Stimulated activated CD8-positive, alpha-beta memory T cell treated with anti-CD3 and anti-CD28 coated beads, Interleukin-15, amount 100 ng/mL, for 24 hours (primary cell): ENCODE results near the gene GNGT1.
"Not testable (repeated sequence)": the region's sequence is repeated elsewhere in the genome, so short reads cannot be mapped to it uniquely, and the experiment has no call there.

ENCODE experiments used
- DNase-seq: peaks from one replicate; pipeline ENCODE4 v3.0.0-alpha.2; 2020; ENCODE audit warnings: low read depth

The GNGT1 gene

DNA sequence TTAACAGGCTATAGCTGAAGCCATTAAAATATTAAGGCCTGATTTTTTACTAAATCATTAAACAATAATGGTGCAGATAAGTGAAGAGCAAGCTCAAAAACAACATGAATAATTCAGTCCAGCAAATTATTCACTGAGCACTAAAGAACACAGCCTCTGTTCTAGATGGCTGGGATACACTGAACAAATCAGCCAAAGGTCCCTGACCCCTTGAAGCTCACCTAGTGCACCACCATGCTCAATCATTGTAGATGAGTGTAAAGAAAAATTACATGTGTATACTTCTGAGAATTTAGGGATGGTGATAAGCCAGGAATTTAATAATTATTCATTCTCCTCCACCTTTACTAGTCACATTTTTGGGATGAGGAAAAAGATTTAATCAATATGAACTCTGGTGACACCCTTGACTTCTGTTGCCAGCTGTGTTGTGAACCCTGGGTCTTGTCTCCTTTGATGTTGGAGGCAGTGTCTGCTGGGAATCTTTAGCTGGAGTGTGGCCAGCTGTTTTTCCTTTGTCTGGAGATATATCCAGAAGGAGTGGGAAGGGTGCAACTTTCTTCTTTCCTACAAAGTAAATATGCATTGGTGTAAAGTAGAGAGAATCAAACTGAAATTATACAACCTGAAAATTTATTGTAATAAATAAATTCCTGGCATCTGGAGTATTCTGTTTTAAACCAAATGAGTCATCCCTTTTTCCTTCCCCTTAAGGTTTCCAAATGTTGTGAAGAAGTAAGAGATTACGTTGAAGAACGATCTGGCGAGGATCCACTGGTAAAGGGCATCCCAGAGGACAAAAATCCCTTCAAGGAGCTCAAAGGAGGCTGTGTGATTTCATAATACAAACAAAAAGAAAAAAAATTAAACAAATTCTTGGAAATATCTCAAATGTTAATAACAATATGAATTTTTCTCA, 4.0 kb downstream of the GNGT1 start:
- no peak for DNase-seq

DNA sequence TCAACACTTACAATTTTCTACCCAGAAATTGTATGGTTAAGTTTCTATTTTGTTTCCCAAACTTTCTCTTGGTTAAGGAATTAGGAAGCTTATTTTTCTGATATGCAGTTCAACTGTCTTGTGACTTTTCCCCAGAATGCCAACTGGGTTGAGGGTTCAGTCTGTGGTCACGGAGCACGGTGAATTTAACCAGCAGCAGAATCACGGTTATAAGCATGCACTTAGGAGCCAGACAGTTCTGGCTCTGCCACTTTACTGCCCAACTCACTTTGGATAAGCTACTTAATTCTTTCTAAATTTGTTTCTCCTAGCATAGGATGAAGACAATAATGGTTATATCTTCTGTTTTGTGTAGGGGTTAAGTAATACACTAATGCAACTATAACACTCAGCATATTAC, 4.9 kb downstream of the GNGT1 start:
- DNase-seq = not testable (repeated sequence)

DNA sequence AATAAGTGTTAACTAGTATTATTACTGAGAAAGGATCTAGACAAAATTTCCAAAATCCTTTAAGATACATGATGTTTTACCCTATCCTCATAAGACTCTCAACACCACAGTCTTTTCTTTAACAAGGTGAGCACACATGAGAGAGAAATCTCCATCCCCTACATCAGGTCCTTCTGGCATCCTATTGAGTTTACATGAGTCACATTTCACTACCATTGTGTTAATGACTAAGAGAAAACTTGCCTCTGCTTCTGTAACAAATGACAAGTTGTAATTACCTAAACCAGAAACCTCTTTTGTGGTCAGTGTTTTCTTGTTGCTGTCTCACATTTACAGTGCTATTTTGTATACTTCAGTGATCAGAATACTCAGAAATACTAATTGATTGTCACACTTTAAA, 5.3 kb downstream of the GNGT1 start:
- DNase-seq = not testable (repeated sequence)

DNA sequence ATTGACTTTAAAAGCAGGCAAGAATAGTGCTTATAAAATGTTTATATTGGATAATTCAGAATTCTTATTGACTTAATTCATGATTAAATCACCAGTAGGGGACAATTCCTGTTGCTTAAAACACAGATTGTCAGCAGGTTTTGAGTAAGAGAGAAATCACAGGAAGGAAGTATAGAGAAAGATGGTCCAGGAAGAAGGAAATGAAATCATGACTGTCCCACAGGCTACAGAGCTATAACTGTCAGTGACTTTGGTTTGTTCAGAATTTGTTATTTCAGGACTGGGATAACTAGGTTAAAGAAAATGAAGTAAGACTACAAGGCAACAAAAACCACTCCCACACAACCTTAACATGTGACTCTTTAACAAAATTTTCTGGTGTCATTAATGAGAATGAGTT, 6.8 kb downstream of the GNGT1 start:
- DNase-seq = no peak

DNA sequence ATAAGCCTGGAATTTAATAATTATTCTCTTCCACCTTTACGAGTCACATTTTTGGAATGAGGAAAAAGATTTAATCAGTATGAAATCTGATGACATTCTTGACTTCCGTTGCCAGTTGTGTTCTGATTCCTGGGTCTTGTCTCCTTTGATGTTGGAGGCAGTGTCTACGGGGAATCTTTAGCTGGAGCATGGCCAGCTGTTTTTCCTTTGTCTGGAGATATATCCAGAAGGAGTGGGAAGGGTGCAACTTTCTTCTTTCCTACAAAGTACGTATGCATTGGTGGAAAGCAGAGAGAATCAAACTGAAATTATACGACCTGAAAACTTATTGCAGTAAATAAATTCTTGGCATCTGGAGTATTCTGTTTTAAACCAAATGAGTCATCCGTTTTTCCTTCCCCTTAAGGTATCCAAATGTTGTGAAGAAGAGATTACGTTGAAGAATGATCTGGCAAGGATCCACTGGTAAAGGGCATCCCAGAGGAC, 8.3 kb downstream of the GNGT1 start:
- DNase-seq = no peak

DNA sequence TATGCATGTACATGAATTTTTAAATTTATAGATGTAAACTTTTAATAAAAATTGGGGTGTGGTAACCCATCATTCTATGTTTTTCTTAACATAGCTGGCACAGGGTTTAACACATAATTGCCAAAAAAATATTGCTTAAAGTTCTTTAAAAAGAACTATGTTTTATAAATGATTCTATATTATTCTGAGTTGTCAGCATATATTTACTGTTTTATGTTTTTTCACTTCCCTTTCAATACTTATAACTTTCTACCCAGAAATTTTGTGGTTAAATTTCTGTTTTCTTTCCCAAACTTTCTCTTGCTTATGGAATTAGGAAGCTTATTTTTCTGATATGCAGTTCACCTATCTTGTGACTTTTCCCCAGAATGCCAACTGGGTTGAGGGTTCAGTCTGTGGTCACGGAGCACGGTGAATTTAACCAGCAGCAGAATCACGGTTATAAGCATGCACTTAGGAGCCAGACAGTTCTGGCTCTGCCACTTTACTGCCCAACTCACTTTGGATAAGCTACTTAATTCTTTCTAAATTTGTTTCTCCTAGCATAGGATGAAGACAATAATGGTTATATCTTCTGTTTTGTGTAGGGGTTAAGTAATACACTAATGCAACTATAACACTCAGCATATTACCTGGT, 9.0 kb downstream of the GNGT1 start:
- DNase-seq = not testable (repeated sequence)

DNA sequence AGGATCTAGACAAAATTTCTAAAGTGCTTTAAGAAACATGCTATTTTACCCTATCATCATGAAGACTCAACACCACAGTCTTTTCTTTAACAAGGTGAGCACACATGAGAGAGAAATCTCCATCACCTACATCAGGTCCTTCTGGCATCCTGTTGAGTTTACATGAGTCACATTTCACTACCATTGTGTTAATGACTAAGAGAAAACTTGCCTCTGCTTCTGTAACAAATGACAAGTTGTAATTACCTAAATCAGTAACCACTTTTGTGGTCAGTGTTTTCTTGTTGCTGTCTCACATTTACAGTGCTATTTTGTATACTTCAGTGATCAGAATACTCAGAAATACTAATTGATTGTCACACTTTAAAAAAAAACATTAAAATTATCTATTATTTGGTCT, 9.5 kb downstream of the GNGT1 start:
- DNase-seq = not testable (repeated sequence)

DNA sequence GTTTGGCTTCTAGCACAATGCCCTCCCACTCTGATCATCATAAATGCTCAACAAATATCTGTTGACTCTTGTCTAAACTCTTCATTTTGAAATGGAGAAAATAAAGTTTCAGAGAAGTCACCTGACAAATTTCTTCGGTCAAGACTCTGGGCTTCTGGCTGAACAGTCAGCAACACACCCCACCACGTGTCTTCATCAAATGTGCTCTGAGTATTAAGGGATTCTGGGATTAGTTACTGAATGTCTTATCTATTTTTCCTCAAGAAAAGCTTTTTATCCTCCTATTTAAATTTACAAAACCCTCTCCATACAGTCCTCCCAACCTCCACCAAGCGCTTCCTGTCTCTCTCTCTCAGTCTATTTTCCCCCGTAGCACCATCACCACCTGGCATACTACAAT, 9.9 kb downstream of the GNGT1 start:
- DNase-seq = not testable (repeated sequence)

DNA sequence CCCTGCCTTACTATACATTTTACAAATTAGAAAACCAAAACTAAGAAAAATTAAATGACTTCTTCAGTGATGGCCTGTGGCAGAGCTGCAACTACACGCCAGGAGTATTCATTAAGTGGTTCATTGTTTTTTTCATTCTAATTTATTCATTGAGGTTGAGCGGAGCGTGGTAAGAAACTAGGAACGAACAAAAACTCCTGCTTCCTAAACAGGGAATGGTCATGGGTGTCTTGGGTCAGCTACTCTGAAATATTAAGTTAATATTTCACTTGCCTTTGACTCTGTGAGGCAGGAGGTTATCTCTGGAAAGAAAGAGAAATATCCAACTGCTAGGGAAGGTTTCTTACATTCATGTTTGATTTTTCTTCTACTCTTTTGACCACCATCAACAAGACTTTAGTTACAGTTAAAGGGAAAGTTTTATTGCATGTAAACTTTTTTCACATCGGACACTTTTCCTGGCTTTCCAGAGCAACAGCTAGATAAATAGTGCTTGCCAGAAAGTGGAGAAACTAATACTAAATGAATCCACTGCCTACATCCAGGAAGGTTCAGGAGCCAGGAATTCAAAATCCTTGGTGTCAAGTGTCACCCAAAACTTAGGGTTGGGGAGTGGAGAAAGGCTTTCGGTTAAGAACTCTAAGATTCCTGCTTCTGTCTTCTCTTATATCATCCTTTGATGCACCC, 14.3 kb downstream of the GNGT1 start:
- DNase-seq = no peak

DNA sequence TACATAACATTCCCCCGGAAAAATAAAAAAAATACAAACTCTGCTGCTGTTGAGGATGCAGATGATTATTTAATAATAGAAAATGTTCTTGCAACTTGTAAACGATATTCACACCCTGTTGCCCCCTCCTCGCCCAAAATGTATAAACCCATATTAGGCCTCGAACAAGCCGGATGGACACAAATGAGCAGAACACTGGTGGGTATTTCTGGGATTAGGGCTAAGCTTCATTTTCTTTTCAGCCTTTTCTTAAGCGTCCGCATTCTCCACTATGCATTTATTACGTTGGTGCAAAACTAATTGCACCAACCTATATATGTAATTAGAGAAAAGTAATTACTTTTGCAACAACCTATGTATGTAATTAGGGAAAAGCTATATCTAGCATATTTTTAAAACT, 14.8 kb downstream of the GNGT1 start:
- no peak for DNase-seq

DNA sequence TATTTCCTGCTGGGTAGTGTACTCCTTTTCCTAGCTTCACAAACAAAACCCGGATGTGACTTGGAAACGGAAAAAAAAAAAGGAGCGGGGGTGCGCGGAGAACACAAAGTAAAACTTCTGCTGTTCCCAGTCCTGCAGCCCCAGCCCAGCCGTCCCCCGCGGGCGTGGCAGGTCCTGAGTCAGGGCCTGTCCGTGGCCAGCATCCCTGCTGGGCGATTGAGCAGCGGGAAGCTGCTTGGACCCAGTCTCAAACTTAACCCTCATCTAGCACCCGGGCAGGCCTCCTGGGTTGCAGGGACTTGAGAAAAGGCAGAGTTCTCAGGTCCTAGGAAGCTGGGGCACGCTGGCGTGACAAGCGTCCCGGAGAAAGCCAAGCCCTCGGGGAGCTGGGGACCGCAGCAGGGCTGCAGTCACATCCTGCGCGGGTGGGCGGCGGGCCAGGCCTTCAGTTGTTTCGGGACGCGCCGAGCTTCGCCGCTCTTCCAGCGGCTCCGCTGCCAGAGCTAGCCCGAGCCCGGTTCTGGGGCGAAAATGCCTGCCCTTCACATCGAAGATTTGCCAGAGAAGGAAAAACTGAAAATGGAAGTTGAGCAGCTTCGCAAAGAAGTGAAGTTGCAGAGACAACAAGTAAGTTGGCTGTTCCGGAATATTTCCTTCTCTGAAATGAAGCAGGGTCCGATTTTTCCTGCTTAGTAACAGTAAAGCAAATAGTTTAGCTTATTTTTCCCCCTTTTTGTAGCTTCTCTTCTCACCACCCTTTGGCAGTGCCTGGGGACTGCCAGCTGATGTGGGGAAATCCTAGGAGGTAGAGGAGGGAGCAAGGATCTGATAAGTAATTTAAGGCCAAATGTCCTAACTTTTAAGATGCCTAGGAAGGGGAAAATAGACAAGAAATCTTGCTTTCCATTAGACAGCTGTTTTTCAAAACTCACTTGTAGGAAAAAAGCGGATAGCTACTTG, 15.5 kb downstream of the GNGT1 start, which contains the start of gene GNG11:
Gene GNG11 (plus strand): TSS at position 129 of the 960 bp plus-strand sequence. CDS start 403 bp downstream, at position 532.
- peak; percentile 3 for DNase-seq

DNA sequence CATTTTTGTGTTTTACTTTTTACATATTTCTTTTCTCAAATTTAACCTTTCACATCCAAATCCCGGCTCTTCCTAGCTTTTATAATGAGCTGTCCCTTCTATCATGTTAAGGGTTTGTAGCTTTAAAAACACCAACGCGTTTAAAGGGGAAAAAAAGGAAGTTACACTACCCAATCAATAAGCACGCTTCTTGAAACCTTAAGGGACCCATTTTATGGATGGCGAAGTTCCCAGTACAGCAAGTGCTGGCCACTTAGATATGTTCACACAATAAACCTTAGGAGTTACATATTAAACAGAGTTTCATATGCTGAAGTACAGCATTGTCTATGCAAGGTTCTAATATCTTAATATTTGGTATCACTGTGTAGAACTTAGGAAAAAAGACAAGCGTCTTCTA, 16.9 kb downstream of the GNGT1 start:
- no peak for DNase-seq

DNA sequence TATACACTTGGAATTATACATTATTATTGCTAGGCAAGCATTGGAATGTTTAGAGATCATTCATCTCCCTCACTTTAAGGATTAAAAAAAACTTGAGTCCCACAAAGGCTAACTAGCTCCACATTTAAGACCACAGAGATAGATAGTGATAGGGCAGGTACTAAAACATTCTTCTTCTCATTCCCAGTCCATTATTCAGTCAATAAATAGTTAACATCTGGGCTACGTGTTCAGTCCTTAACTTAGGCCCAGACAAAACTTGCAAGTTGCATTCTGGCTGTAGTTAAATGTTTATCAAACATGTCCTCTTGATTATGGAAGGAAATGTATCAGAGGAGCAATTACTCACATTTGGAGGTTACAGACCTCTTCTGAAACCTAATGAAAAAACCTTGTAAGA, 17.6 kb downstream of the GNGT1 start:
- DNase-seq = no peak

DNA sequence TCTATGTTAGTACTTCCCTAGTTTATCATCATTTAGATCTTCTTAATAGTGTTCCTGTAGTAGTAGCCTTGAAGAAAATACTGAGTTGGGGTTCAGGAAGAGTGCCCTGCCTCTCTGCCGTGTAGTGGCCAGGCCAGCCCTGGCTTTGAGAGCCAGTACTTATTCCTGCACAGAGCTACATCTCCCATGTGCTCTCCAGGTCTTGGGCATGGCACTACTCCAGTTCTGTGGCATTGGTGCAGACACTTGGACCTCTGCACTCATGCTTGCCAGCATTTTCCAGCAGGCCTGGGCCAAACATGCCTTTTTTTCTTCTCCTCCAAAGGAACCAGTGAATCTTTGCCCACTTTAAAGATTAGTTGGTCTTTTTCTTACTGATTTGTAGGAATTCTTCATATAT, 20.4 kb downstream of the GNGT1 start:
- DNase-seq = no peak

DNA sequence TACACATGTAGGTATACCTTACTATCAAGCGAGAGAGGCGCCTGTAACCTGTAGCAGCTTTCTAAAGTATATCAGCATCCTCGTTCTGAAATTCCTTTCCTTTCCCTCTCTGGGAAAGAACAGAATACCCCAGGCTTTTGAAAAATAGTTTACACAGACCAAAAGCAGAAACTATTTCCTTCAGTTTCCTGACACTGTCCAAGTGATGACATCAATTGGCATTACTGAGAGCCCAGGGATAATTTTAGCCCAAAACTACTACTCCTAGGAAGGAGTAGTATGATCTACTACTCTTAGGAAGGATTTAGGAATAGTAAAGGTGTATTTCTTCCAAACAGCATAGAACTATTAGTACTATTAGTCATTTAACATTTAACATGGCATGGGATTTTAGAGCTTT, 21.2 kb downstream of the GNGT1 start:
- no peak for DNase-seq

DNA sequence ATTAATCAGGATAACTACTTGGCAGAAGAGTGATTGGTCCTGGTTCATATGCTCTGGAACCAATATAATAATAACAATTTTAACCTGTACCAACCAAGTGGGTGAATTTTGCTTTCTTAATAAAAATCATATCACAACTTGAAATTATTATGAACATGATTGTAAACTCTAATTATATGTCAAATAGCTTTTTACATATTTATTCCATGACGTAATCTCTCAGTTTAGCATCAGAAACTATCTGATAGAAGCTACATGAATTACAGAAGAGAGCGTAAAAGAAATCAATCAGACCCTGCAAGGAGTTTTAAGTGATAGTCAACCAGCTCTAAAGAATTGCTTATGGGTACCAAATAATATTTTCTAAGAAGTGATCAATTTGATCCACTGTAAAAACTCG, 25.3 kb downstream of the GNGT1 start:
- no peak for DNase-seq

DNA sequence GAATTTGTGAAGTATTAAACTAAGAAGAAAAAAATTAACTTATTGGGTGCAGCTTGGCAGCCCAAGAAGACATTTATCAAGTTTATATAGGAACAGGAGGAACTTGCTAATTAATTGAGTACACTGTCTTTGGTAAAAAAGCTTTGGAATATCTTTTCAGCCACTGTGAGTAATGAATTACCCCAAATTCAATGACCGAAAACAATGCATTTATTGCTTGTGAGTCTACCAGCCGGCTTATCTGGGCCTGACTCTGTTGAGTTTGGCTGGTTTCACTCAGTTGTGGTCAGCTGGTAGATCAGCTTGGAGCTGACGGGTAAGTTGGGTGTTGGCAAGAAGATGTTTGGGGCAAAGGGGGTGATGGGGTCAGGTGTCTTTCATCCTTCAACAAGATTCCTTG, 26.8 kb downstream of the GNGT1 start:
- no peak for DNase-seq

DNA sequence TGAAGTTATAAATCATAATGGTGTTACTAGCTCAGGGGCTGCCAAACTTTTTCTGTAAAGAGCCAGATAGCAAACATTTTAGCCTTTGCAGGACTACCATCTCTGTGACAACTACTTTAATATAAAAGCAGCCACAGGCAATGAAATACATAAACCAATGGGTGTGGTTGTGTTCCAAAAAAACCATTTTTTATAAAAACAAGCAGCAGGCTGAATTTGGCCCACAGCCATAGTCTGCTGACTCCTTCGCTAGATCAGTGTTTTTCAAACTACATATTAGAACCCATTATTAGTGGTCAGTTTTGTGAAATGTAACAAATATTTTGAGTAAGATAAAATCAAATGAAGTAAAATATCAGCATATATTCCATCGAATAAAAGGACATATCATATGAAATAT, 28.7 kb downstream of the GNGT1 start:
- no peak for DNase-seq

DNA sequence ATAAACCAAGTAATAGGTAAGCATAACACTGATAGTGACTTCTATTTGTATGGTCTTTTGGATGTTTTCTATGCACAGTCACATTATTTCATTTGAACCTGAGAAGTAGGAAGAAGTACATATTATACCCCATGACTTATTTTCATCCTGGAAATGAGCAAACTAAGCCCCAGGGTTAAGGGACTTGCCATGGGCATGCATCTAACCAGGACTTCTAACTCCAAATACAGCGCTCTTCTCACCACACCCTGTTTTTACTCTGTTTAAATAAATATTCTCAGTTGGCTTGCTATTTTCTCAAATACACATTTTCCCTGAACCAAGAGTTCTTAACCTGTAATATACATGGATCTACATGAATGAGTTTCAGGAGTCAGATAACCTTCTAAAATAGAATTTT, 31.5 kb downstream of the GNGT1 start:
- no peak for DNase-seq

DNA sequence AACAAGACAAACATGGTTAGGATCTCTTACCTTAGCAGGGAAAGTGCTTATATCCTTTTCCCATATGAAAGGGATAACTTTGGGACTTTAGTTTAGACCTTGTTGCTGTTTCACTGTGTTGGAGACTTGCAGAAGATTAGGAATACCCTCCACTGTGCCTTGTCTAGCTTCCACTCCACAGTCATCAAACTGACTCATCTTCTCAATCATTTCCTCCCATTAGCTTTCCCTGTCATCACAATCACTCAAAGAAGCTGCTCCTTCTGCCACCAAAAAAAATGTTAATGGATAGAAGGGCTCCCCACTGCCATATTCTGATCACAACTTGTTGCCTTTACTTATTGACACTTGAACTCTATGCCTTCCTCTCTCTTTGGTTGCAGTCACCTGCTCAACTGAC, 31.9 kb downstream of the GNGT1 start:
- no peak for DNase-seq

DNA sequence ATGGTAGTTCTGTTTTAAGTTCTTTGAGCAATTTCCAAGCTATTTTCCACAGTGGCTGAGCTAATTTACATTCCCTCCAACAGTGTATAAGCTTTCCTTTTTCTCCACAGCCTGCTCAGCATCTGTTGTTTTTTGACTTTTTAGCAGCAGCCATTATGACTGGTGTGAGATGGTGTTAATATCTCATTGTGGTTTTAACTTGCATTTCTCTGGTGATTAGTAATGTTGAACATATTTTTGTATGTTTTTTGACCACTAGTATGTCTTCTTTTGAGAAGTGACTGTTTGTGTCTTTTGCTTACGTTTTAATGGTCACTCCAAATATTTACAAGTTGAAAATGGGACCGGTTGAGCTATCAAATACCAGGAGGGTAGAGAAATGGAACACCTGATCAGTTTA, 35.6 kb downstream of the GNGT1 start:
- no peak for DNase-seq
